Activated T-cell treated with anti-CD3 and anti-CD28 coated beads for 4 hours (primary cell): ENCODE measurements around the gene SPRY2.
"Not testable (repeated sequence)": the region's sequence is repeated elsewhere in the genome, so short reads cannot be mapped to it uniquely, and the experiment has no call there.

ENCODE experiments used
- DNase-seq: peaks from one replicate; pipeline ENCODE4 v3.0.0-alpha.2; 2020

SPRY2 gene

GRCh38 chr13:80341101-80341755 lies at the start of gene SPRY2:
Gene SPRY2, minus strand, starts transcription at chr13:80341126. Its CDS starts 3,421 bp downstream, at chr13:80337705.
- no peak for DNase-seq

- DNase-seq = no peak
Observed at GRCh38 chr13:80390338-80390737, 49.4 kb upstream of the SPRY2 start.

GRCh38 chr13:80389073-80390038 lies 48.4 kb upstream of the SPRY2 start:
- no peak for DNase-seq

GRCh38 chr13:80388506-80388905 lies 47.6 kb upstream of the SPRY2 start:
- DNase-seq = no peak

GRCh38 chr13:80386592-80386991 lies 45.7 kb upstream of the SPRY2 start:
- no peak for DNase-seq

- no peak for DNase-seq
Observed at GRCh38 chr13:80386002-80386401, 45.1 kb upstream of the SPRY2 start.

GRCh38 chr13:80382576-80382975 lies 41.6 kb upstream of the SPRY2 start:
- DNase-seq = no peak

GRCh38 chr13:80379245-80379644 lies 38.3 kb upstream of the SPRY2 start:
- DNase-seq = no peak

GRCh38 chr13:80376554-80376953 lies 35.6 kb upstream of the SPRY2 start:
- DNase-seq = no peak

GRCh38 chr13:80374901-80375300 lies 34.0 kb upstream of the SPRY2 start:
- no peak for DNase-seq

GRCh38 chr13:80374444-80374843 lies 33.5 kb upstream of the SPRY2 start:
- no peak for DNase-seq

GRCh38 chr13:80371840-80372509 lies 31.0 kb upstream of the SPRY2 start:
- no peak for DNase-seq

GRCh38 chr13:80367473-80367872 lies 26.5 kb upstream of the SPRY2 start:
- DNase-seq = no peak

GRCh38 chr13:80363890-80364503 lies 23.1 kb upstream of the SPRY2 start:
- DNase-seq = no peak

GRCh38 chr13:80362481-80362880 lies 21.6 kb upstream of the SPRY2 start:
- DNase-seq = no peak

GRCh38 chr13:80361883-80362327 lies 21.0 kb upstream of the SPRY2 start:
- DNase-seq = no peak

GRCh38 chr13:80361298-80361697 lies 20.4 kb upstream of the SPRY2 start:
- DNase-seq = no peak

GRCh38 chr13:80360453-80360800 lies 19.5 kb upstream of the SPRY2 start:
- DNase-seq = no peak

- DNase-seq = no peak
Observed at GRCh38 chr13:80359778-80360452, 19.0 kb upstream of the SPRY2 start.

- no peak for DNase-seq
Observed at GRCh38 chr13:80359414-80359777, 18.5 kb upstream of the SPRY2 start.

GRCh38 chr13:80355496-80356094 lies 14.7 kb upstream of the SPRY2 start:
- DNase-seq = not testable (repeated sequence)

- DNase-seq = no peak
Observed at GRCh38 chr13:80348750-80349149, 7.8 kb upstream of the SPRY2 start.
